Panc1 (cell line): Measurements from ENCODE around the gene DRAM1. TPM values are rescaled to one million over a fixed set of nuclear protein-coding genes. Genes with fewer than 3 reads are reported as not detected.

Experiments used
- ATAC-seq: fragments of 200-7000 bp; cut with Tn5 transposase; 2 replicates; pipeline ENCODE4 v1.9.1; 2020; ENCODE audit warnings: mild to moderate bottlenecking, moderate library complexity
- BruUV-seq: library from RNA; stranded (reverse); fragments of 400-500 nt; replicated peaks from 2 replicates; lab custom pipeline; 2021; lab: Mats Ljungman, UMichigan
- CTCF ChIA-PET: fragments of 300-600 bp; sonication (Branson Sonifier 250); formaldehyde crosslinking; loops from one replicate; lab custom pipeline; 2022; ENCODE audit warnings: antibody characterized with exemption; lab: Charles Lee
- POLR2A ChIA-PET: fragments of 300-600 bp; sonication (Branson Sonifier 250); formaldehyde crosslinking; loops from one replicate; lab custom pipeline; 2022; ENCODE audit warnings: antibody characterized with exemption; lab: Charles Lee
- DNase-seq: peaks from one replicate; pipeline ENCODE4 v3.0.0-alpha.2; 2010; ENCODE audit warnings: low read depth, low spot score
- H3K27ac ChIP-seq: 2 replicates; pipeline ENCODE4 v1.5.1; 2011; ENCODE audit warnings: mild to moderate bottlenecking, low read length, inconsistent platforms
- H3K27me3 ChIP-seq: fragments of 200-500 bp; sonication (Bioruptor generic); 2 replicates; pipeline ENCODE4 v1.6.0; 2014; ENCODE audit warnings: low read length, inconsistent platforms; ENCODE audit not compliant: control insufficient read depth, insufficient read depth
- H3K36me3 ChIP-seq: fragments of 200-500 bp; sonication (Bioruptor generic); 2 replicates; pipeline ENCODE4 v1.5.1; 2014; ENCODE audit warnings: inconsistent platforms, mild to moderate bottlenecking, low read length, moderate library complexity; ENCODE audit not compliant: control insufficient read depth, insufficient read depth
- H3K4me1 ChIP-seq: 2 replicates; pipeline ENCODE4 v1.5.1; 2011; ENCODE audit warnings: inconsistent platforms, mild to moderate bottlenecking, low read length, moderate library complexity; ENCODE audit not compliant: control insufficient read depth, insufficient read depth
- H3K4me3 ChIP-seq, 2 experiments: 2 replicates each; pipeline ENCODE4 v1.5.1; 2011 to 2012; ENCODE audit warnings: low read depth in 2 of 2, low read length in 2 of 2, mild to moderate bottlenecking in 2 of 2, inconsistent platforms in 1 of 2, moderate library complexity in 1 of 2
- H3K9me3 ChIP-seq: fragments of 200-500 bp; sonication (Bioruptor generic); 2 replicates; pipeline ENCODE4 v1.5.1; 2014; ENCODE audit warnings: low read depth, mild to moderate bottlenecking, inconsistent platforms, low read length, moderate library complexity; ENCODE audit not compliant: control insufficient read depth, insufficient read depth
- CTCF ChIP-seq: fragments of 450-650 bp; IDR thresholded peaks from 2 replicates; pipeline ENCODE4 v1.5.1; 2017; ENCODE audit warnings: mild to moderate bottlenecking
- POLR2AphosphoS5 ChIP-seq: IDR thresholded peaks from 2 replicates; pipeline ENCODE4 v1.6.1; 2012; ENCODE audit warnings: mild to moderate bottlenecking, low read depth, low read length, moderate library complexity
- REST ChIP-seq, 2 experiments: IDR thresholded peaks; 2 replicates each; pipeline ENCODE4 v1.6.1; 2011 to 2012; ENCODE audit warnings: low read depth in 2 of 2, control low read depth in 1 of 2, low read length in 1 of 2, mild to moderate bottlenecking in 1 of 2, moderate library complexity in 1 of 2; ENCODE audit not compliant: insufficient read depth in 1 of 2
- SIN3A ChIP-seq: IDR thresholded peaks from 2 replicates; pipeline ENCODE4 v1.6.1; 2012; ENCODE audit warnings: low read depth, mild to moderate bottlenecking, low read length, moderate library complexity, borderline replicate concordance; ENCODE audit not compliant: insufficient read depth
- TCF7L2 ChIP-seq: IDR thresholded peaks from 2 replicates; pipeline ENCODE4 v1.6.1; 2011; ENCODE audit warnings: mild to moderate bottlenecking, low read depth, low read length, inconsistent platforms
- in situ Hi-C: cut with HindIII; loops from 2 replicates; pipeline ENCODE4 v1.10.0; 2016; ENCODE audit warnings: low sequenced_read_pairs, low pct_unique_long_range_greater_than_20kb
- intact Hi-C: fragments of 100-400 bp; cut with micrococcal nuclease; formaldehyde crosslinking; loops from one replicate; pipeline ENCODE4 v1.10.0; 2022; ENCODE audit not compliant: unreplicated experiment
- total RNA-seq: library from RNA; stranded (reverse); gene quantifications from one replicate; pipeline ENCODE4 v1.2.1, GENCODE V29; 2021; ENCODE audit not compliant: unreplicated experiment

DRAM1 gene
- total RNA-seq, 1 experiment from 2014 or later: 19.2 TPM

- BruUV-seq: no TSS peak
- ATAC-seq: peak; percentile 58; the same call in 1 of the 2 replicates
- H3K36me3 ChIP-seq: no peaks in the 10 kb centered on the region
- TF ChIP-seq SIN3A (no peak), CTCF (no peak), TCF7L2 (no peak), REST (IDR thresholded peaks at IDR 0.05; ENCODE audit: insufficient read depth in 1 of 2, low read depth in 2 of 2, low read length in 1 of 2) (no peak), POLR2AphosphoS5 (no peak)
- H3K9me3 ChIP-seq: no peaks in the 10 kb centered on the region
- no peaks in the 10 kb centered on the region for H3K4me1 ChIP-seq
- ChIA-PET CTCF (no interaction called here), POLR2A (no interaction called here)
- intact Hi-C loops (no loop called here), in situ Hi-C loops (no loop called here)
- H3K27ac ChIP-seq: no peak overlapping the region
- no peaks in the 10 kb centered on the region for H3K27me3 ChIP-seq
- peak; percentile 43 for DNase-seq
- H3K4me3 ChIP-seq: no peak overlapping the region
These were observed 20.3 kb upstream of the DRAM1 start for GRCh38 chr12:101857043-101857558.

GRCh38 chr12:101858361-101858760 is 19.0 kb upstream of the DRAM1 start:
- ChIA-PET CTCF (no interaction called here), POLR2A (no interaction called here)
- DNase-seq (no peak), ATAC-seq (no peak)
- no peaks in the 10 kb centered on the region for H3K9me3 ChIP-seq
- in situ Hi-C loops: no loop called here
- H3K4me3 ChIP-seq: no peak overlapping the region
- intact Hi-C loops: no loop called here
- no peaks in the 10 kb centered on the region for H3K36me3 ChIP-seq
- H3K27me3 ChIP-seq: no peaks in the 10 kb centered on the region
- no peak for TF ChIP-seq TCF7L2
- TF ChIP-seq POLR2AphosphoS5: no peak
- no peak for TF ChIP-seq CTCF
- H3K27ac ChIP-seq: no peak overlapping the region
- no peaks in the 10 kb centered on the region for H3K4me1 ChIP-seq
- BruUV-seq: no TSS peak
